Naive thymus-derived CD8-positive, alpha-beta T cell (primary cell): ENCODE data around the gene BMP2. TPM values are rescaled to one million over a fixed set of nuclear protein-coding genes. Genes with fewer than 3 reads are reported as not detected.

ENCODE experiments used
- ATAC-seq, 2 donors: fragments of 150-1000 bp; cut with Tn5 transposase in 1 of 2; sonication (Bioruptor Pico), chemical (Tn5 transposase) in 1 of 2; 1 replicate in 1 of 2; 2 replicates in 1 of 2; pipeline ENCODE4 v1.10.0; 2021; ENCODE audit warnings: mild to moderate bottlenecking in 2 of 2, moderate library complexity in 2 of 2
- POLR2A ChIA-PET: fragments of 350-600 bp; sonication (Branson Sonifier 250); formaldehyde crosslinking; loops from one replicate; lab custom pipeline; 2021; ENCODE audit warnings: antibody characterized with exemption; lab: Charles Lee
- DNase-seq, 10 donors: peaks; one replicate each; pipeline versions ENCODE4 v3.0.0 to v3.0.0-alpha.2; 2020 to 2022
- H3K27ac Mint-ChIP-seq, 10 donors: one replicate each; pipeline ENCODE4 v1.8.0; 2020 to 2022; ENCODE audit warnings: mild to moderate bottlenecking in 10 of 10, mixed read lengths in 10 of 10, moderate library complexity in 4 of 10, inconsistent platforms in 1 of 10
- H3K27me3 Mint-ChIP-seq, 5 donors: one replicate each; pipeline ENCODE4 v1.8.0; 2021 to 2022; ENCODE audit warnings: mixed read lengths in 5 of 5
- H3K36me3 Mint-ChIP-seq, 3 donors: one replicate each; pipeline ENCODE4 v1.8.0; 2020 to 2022; ENCODE audit warnings: mixed read lengths in 3 of 3, mild to moderate bottlenecking in 2 of 3, inconsistent platforms in 1 of 3
- H3K4me1 Mint-ChIP-seq, 4 donors: one replicate each; pipeline ENCODE4 v1.8.0; 2021 to 2022; ENCODE audit warnings: mixed read lengths in 4 of 4
- H3K4me3 Mint-ChIP-seq, 10 donors: one replicate each; pipeline ENCODE4 v1.8.0; 2020 to 2022; ENCODE audit warnings: mild to moderate bottlenecking in 10 of 10, mixed read lengths in 10 of 10, moderate library complexity in 6 of 10, inconsistent platforms in 1 of 10
- H3K9me3 Mint-ChIP-seq, 9 donors: one replicate each; pipeline ENCODE4 v1.8.0; 2020 to 2022; ENCODE audit warnings: mixed read lengths in 9 of 9, mild to moderate bottlenecking in 3 of 9, inconsistent platforms in 1 of 9, moderate library complexity in 1 of 9
- polyA plus RNA-seq, 3 donors: library from polyadenylated mRNA; unstranded; fragments of 300-500 nt; fragmentation: Illumina TruSeq; gene quantifications; one replicate each; pipeline ENCODE4 v1.2.3, GENCODE V29; 2021
- total RNA-seq, 8 experiments: library from RNA in 2 of 8; stranded (reverse) in 2 of 8; gene quantifications; one replicate each; pipeline ENCODE4 v1.2.3 and lab custom pipeline; 2021 to 2026

Gene BMP2
- total and polyA plus RNA-seq, 5 experiments from 2014 or later, result not detected

DNA sequence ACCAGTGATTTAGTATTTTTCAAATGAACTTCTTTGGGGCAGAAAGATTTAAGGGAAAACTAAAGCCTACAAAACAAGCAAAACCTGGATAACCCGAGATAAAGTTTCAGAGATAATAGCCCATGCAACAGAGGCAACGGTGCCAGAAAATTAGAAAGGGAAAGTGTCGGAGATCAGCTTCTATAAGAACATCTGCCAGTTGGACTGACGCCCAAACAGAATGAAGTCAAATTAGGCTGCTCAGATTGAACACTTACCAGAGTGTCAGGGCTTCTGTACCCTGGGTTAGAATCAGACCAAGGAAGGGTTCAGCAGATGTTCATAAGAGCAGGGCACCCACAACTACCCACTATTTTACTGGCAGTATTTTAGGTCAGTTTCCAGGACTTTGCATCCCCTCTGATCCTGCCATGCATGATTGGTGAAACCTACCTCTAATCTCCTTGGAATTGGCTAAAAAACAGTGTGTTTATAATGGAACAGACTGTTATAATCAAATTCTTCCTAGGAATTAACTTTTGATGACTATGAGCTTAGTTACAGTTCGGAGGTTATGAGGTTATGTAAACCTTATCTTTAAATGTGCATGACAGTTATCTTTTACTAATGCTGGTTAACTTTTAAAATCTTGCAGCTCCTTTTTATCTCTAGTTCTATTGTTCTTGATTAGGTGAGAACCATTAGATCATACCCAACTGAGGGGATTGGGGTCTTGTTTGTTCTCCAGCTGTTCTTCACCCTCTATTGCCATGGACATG lies 13.1 kb downstream of the BMP2 start:
- H3K4me3 Mint-ChIP-seq, result no peak overlapping the region

GRCh38 chr20:6783752-6784151 lies 16.3 kb downstream of the BMP2 start:
- H3K9me3 Mint-ChIP-seq, result peaks cover 0 to 8% (median 0%) of the 10 kb centered on the region in 9 donors
- no peak overlapping the region for H3K27ac Mint-ChIP-seq
- no peaks in the 10 kb centered on the region for H3K4me1 Mint-ChIP-seq
- peaks cover 0 to 2% (median 0%) of the 10 kb centered on the region in 5 donors for H3K27me3 Mint-ChIP-seq
- POLR2A ChIA-PET, result no interaction called here
- ATAC-seq, result no peak
- H3K36me3 Mint-ChIP-seq, result no peaks in the 10 kb centered on the region
- no peak for DNase-seq
- no peak overlapping the region for H3K4me3 Mint-ChIP-seq

More for the DNA sequence above, 13.1 kb downstream of the BMP2 start:
- Mint-ChIP-seq H3K36me3 (no peaks in the 10 kb centered on the region), H3K27me3 (peaks cover 0 to under 1% (median 0%) of the 10 kb centered on the region in 5 donors), H3K9me3 (peaks cover 0 to 8% (median 0%) of the 10 kb centered on the region in 9 donors), H3K4me1 (no peaks in the 10 kb centered on the region), H3K27ac (no peak overlapping the region)
- DNase-seq, result no peak
- ATAC-seq, result no peak
- POLR2A ChIA-PET, result no interaction called here

DNA sequence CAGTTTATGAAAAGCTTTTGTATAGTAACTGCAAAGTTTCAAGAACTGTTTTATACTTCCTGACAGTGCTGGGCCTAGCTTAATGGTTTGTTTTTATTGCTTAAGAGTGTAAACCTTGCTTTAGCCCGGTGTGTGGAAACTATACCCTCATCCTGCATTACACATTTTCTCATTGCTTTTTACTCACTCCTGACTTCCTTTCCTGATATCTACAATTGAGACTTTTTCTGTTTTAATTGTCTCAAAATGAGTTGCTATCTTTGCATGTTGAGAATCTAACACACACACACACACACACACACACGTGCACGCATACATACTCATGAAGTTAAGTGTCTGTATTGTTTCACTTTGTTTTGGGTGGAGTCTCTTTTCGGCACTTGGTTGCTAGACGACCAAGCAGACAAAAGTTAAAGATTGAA lies 16.7 kb downstream of the BMP2 start:
- ATAC-seq (no peak), DNase-seq (no peak)
- Mint-ChIP-seq H3K4me3 (no peak overlapping the region), H3K36me3 (no peaks in the 10 kb centered on the region), H3K4me1 (no peaks in the 10 kb centered on the region), H3K27me3 (peaks cover 0 to 3% (median 0%) of the 10 kb centered on the region in 5 donors), H3K9me3 (peaks cover 0 to 8% (median 0%) of the 10 kb centered on the region in 9 donors), H3K27ac (no peak overlapping the region)
- POLR2A ChIA-PET, result no interaction called here

- POLR2A ChIA-PET, result no interaction called here
- DNase-seq (no peak), ATAC-seq (no peak)
- H3K27me3 Mint-ChIP-seq, result peaks cover 0 to 3% (median 0%) of the 10 kb centered on the region in 5 donors
- no peaks in the 10 kb centered on the region for H3K4me1 Mint-ChIP-seq
- no peak overlapping the region for H3K4me3 Mint-ChIP-seq
- no peaks in the 10 kb centered on the region for H3K36me3 Mint-ChIP-seq
- H3K9me3 Mint-ChIP-seq, result peaks cover 0 to 6% (median 0%) of the 10 kb centered on the region in 9 donors
- no peak overlapping the region for H3K27ac Mint-ChIP-seq
These were observed 17.3 kb downstream of the BMP2 start for GRCh38 chr20:6784767-6785166.

DNA sequence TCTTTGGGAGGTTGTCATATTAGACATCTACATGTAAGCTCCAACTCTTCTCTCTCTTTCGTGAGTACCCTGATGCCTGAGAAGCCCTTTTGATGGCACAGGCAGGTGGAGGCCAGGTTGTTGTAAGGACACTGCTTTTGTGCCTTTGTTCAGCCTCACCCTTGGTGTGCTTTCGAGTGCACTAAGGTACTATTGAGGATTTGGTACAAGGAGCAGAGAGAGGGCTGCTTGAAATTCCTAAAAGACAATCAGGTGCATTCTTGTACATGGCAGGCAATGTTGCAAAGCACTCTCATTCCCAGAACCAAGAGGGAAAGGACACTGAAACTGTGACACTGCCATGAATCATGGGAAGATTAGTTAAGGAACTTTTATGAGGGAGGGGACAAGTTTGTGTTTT lies 19.1 kb downstream of the BMP2 start:
- no peak overlapping the region for H3K4me3 Mint-ChIP-seq
- H3K9me3 Mint-ChIP-seq, result peaks cover 0 to 5% (median 0%) of the 10 kb centered on the region in 9 donors
- H3K36me3 Mint-ChIP-seq, result no peaks in the 10 kb centered on the region
- DNase-seq, result no peak
- ATAC-seq, result no peak
- POLR2A ChIA-PET, result no interaction called here
- H3K4me1 Mint-ChIP-seq, result no peaks in the 10 kb centered on the region
- H3K27ac Mint-ChIP-seq, result no peak overlapping the region
- H3K27me3 Mint-ChIP-seq, result peaks cover 0 to 3% (median 0%) of the 10 kb centered on the region in 5 donors

- ATAC-seq (no peak), DNase-seq (no peak)
- H3K9me3 Mint-ChIP-seq, result peaks cover 0 to 23% (median 0%) of the 10 kb centered on the region in 9 donors
- POLR2A ChIA-PET, result no interaction called here
- no peaks in the 10 kb centered on the region for H3K36me3 Mint-ChIP-seq
- peaks cover 0 to 6% (median 0%) of the 10 kb centered on the region in 5 donors for H3K27me3 Mint-ChIP-seq
- peak overlapping the region in 1 of 10 donors; percentile 10 for H3K27ac Mint-ChIP-seq
- no peak overlapping the region for H3K4me3 Mint-ChIP-seq
- H3K4me1 Mint-ChIP-seq, result no peaks in the 10 kb centered on the region
These were observed 25.3 kb downstream of the BMP2 start for GRCh38 chr20:6792789-6793188.

GRCh38 chr20:6802227-6802626 lies 34.7 kb downstream of the BMP2 start:
- ATAC-seq (no peak), DNase-seq (no peak)
- Mint-ChIP-seq H3K27ac (no peak overlapping the region), H3K9me3 (peaks cover 0 to 29% (median 10%) of the 10 kb centered on the region in 9 donors), H3K27me3 (peaks cover 0 to 13% (median 3%) of the 10 kb centered on the region in 5 donors), H3K4me1 (no peaks in the 10 kb centered on the region), H3K4me3 (no peak overlapping the region), H3K36me3 (peaks cover 0 to 5% (median 0%) of the 10 kb centered on the region in 3 donors)
- POLR2A ChIA-PET, result no interaction called here

- DNase-seq (no peak), ATAC-seq (no peak)
- POLR2A ChIA-PET, result no interaction called here
- Mint-ChIP-seq H3K4me3 (no peak overlapping the region), H3K9me3 (peaks cover 0 to 29% (median 10%) of the 10 kb centered on the region in 9 donors), H3K4me1 (no peaks in the 10 kb centered on the region), H3K36me3 (peaks cover 0 to 5% (median 0%) of the 10 kb centered on the region in 3 donors), H3K27ac (no peak overlapping the region), H3K27me3 (peaks cover 0 to 10% (median 0%) of the 10 kb centered on the region in 5 donors)
These were observed 38.8 kb downstream of the BMP2 start for GRCh38 chr20:6806275-6806674.

GRCh38 chr20:6811262-6812035 lies 44.0 kb downstream of the BMP2 start:
- peaks cover 0 to 5% (median 0%) of the 10 kb centered on the region in 9 donors for H3K9me3 Mint-ChIP-seq
- no peak overlapping the region for H3K27ac Mint-ChIP-seq
- peaks cover 0 to 7% (median 0%) of the 10 kb centered on the region in 5 donors for H3K27me3 Mint-ChIP-seq
- peaks cover 0 to 3% (median 0%) of the 10 kb centered on the region in 3 donors for H3K36me3 Mint-ChIP-seq
- no peak overlapping the region for H3K4me3 Mint-ChIP-seq
- no peaks in the 10 kb centered on the region for H3K4me1 Mint-ChIP-seq
- DNase-seq (no peak), ATAC-seq (no peak)
- POLR2A ChIA-PET, result no interaction called here

DNA sequence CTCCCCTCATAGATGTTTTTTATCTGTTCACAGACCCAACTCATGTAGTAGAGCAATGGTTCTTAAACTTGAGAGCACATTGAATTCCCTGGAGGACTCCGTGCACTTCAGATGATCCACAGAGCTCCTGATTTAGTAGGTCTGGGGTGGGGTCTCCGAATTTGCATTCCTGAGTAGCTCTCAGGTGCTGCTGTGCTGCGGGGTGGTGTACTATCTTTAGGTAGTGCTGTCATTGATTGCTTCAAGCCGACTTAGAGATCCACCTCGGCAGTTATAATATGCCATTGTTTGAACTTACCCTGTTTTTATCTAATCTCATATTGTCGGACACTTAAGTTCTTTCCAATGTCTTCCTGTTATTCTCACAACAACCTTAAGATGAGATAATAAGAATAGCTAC lies 45.0 kb downstream of the BMP2 start:
- no peak overlapping the region for H3K27ac Mint-ChIP-seq
- H3K36me3 Mint-ChIP-seq, result peaks cover 0 to 3% (median 0%) of the 10 kb centered on the region in 3 donors
- DNase-seq (no peak), ATAC-seq (no peak)
- H3K4me1 Mint-ChIP-seq, result no peaks in the 10 kb centered on the region
- peaks cover 0 to 5% (median 0%) of the 10 kb centered on the region in 9 donors for H3K9me3 Mint-ChIP-seq
- no peak overlapping the region for H3K4me3 Mint-ChIP-seq
- peaks cover 0 to 7% (median 0%) of the 10 kb centered on the region in 5 donors for H3K27me3 Mint-ChIP-seq
- POLR2A ChIA-PET, result no interaction called here

DNA sequence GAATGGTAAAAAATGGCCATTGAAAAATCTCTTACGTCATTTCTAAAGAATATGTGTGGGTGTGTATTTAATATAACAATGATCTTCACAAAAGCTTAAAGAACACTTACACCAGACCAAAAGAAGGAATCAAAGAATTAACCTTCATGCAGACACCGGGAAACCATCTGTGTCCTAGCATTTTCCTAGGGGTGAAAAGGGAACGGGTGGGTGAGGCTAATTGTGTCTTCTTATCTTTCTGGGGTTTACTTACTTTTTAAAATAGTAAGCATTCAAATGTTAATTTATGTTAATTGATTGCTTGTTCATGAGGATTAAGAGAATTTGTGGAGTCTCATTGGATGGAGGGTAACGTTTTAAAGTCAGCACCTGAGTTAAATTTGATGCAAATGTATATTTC lies 47.5 kb downstream of the BMP2 start:
- peaks cover 0 to 3% (median 0%) of the 10 kb centered on the region in 3 donors for H3K36me3 Mint-ChIP-seq
- no peak overlapping the region for H3K27ac Mint-ChIP-seq
- POLR2A ChIA-PET, result no interaction called here
- peaks cover 0 to 7% (median 0%) of the 10 kb centered on the region in 9 donors for H3K9me3 Mint-ChIP-seq
- DNase-seq (no peak), ATAC-seq (no peak)
- no peak overlapping the region for H3K4me3 Mint-ChIP-seq
- peaks cover 0 to 7% (median 0%) of the 10 kb centered on the region in 5 donors for H3K27me3 Mint-ChIP-seq
- H3K4me1 Mint-ChIP-seq, result no peaks in the 10 kb centered on the region

- H3K36me3 Mint-ChIP-seq, result no peaks in the 10 kb centered on the region
- no peaks in the 10 kb centered on the region for H3K4me1 Mint-ChIP-seq
- no peak overlapping the region for H3K27ac Mint-ChIP-seq
- DNase-seq, result no peak
- no peak for ATAC-seq
- H3K4me3 Mint-ChIP-seq, result no peak overlapping the region
- peaks cover 0 to 7% (median 0%) of the 10 kb centered on the region in 5 donors for H3K27me3 Mint-ChIP-seq
- H3K9me3 Mint-ChIP-seq, result peaks cover 0 to 7% (median 0%) of the 10 kb centered on the region in 9 donors
- POLR2A ChIA-PET, result no interaction called here
These were observed 50.7 kb downstream of the BMP2 start for GRCh38 chr20:6818033-6818808.
